GM18868 (cell line): ENCODE measurements around the gene TTC3.

ENCODE experiments used
- ATAC-seq: cut with Tn5 transposase; IDR thresholded peaks from one replicate; pipeline ENCODE4 v1.9.1; 2021; ENCODE audit warnings: mild to moderate bottlenecking, moderate library complexity; ENCODE audit not compliant: unreplicated experiment

Gene TTC3

DNA sequence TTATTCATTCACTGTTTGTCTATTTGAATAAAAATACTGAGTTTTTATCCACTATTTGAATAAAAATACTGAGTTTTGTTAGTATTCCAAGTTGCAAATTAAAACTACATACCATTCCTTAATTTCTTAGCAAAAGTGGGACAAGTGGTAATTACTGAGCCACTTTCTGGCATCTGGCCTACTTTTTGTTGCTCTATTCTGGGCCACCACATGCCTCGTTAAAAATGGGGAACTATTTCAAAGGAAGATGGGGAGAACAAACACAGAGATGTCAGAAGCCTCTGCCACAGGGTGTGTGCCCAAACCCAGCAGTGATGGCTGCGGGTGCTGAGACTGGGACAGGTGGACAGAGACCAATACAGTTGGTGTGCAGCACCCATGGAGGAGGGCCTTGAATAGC is 14.8 kb upstream of the TTC3 start:
- no peak for ATAC-seq

DNA sequence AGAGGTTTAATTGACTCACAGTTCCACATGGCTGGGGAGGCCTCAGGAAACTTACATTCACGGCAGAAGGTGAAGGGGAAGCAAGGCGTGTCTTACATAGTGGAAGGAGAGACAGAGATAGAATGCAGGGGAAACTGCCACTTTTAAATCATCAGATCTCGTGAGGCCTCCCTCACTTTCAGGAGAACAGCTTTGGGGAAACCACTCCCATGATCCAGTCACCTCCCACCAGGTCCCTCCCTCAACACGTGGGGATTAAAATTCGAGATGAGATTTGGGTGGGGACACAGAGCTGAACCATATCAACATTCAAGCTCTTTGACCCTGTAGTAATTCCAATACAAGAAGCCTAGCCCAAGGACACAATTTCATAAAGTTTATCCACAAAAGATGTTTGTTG is 13.9 kb upstream of the TTC3 start:
- no peak for ATAC-seq

DNA sequence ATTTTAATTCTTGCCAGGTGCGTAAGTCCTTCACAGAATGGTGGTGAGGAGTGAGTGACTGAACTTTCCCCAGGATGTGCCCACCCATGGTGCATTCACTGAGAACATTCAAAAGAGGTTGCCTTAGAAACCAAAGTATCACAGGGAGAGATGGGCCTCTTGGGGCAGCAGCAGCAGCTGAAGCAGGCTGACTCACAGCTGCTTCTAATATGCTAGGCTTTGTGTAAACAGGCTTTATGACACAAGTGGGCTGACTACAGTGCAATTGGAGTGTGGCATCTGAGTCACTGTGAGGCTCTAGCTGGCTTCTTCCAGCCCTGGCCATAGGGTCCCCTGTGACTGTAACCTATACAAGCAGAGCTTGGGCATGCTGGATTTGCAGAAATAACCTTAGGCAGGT is 12.8 kb upstream of the TTC3 start:
- peak; percentile 80 for ATAC-seq

DNA sequence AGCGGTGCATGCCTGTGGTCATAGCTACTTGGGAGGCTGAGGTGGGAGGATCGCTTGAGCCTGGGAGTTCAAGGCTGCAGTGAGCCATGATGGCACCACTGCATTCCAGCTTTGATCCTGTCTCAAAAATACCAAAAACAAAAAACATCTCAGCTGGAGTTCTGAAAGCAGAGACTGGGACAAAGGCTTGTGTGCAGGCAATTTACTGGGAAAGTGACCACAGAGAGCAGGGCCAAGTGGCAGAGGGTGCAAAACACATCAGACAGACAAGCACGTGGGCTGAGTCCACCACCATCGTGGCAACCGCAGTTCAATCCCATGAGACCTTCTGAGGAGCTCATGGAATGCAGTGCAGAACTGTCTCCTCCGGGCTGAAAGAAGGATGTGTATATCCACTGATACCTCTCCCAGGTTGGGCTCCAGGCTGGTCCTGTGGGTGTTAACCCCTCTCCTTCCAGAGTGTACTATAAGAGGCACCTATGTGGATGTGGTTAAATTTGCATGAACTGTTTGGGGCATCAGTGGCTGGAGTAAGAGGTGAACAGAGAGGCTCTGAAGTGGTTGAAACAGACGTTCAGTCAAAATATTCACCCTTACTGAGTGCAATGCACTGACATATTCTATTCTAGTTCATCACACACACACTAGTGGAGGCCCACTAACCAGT is 11.0 kb upstream of the TTC3 start:
- ATAC-seq = no peak

DNA sequence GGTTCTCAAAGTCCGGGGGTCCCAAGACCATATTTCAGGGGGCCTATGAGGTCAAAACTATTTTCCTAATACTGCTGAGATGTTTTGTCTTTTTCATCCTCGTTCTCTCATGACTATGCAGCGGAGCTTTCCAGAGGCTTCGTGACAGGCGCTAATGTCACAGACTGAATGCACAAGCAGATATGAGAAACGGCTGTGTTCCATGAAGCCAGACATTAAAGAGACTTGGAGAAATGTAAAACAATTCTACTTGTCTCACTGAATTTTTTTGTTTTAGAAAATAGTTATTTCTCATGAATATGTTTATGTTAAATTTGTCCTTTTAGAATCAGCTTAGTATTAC is 10.5 kb upstream of the TTC3 start:
- ATAC-seq = no peak

DNA sequence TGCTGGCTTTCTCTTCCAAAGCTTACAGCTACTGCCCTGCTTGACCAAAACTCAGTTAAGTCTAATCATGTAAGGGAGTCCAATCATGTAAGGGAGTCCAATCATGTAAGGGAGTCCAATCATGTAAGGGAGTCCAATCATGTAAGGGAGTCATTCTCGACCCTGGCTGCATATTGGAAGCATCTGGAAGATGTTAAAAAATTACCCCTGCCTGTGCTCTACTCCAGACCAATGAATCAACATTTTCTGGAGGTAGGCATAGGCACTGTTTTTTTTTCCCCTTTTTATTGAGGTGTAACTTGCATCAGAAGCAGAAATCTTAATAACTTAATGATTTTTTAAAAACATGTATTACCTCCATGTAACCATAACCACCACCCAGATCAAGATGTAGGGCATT is 9.6 kb upstream of the TTC3 start:
- no peak for ATAC-seq

DNA sequence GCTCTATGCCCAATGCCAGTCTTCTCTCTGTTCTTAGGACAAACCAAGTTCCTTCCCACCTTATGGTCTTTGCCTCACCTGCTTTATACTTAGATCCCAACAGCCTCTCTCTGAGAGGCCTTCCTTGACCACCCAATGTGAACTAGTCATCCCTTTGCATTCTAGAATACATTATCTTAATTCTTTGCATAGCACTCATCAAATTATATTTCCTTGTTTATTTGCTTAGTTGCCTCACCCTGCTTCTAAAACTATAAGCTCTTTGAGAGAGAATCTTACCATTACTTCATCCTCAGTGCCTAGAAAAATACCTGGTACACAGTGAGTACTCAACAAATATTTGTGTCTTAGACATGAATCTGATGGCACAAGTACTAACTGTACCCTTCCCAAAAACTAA is 8.2 kb upstream of the TTC3 start:
- no peak for ATAC-seq

DNA sequence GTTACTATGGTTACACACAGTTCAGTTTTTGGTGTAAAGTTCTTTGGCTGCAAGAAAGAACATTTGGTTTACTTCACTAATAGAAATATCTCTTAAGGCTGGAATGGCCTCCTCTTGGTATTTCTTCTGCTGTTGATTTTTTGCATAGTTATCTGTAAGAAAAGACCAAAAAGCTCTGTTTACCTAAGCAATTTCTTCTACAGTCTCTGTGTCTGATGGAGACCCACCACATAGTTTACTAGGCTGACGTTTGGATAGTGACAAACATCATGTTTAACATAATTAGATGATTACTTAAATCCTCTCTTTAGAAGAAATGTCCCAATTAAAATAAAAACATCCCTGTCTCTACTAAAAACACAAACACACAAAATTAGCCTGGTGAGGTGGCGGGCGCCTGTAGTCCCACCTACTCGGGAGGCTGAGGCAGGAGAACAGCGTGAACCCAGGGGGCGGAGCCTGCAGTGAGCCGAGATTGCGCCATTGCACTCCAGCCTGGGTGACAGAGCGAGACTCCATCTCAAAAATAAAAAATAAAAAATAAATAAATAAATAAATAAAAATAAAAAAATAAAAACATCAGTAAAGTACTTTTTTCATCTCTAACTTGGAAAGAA is 7.4 kb upstream of the TTC3 start:
- ATAC-seq = no peak

DNA sequence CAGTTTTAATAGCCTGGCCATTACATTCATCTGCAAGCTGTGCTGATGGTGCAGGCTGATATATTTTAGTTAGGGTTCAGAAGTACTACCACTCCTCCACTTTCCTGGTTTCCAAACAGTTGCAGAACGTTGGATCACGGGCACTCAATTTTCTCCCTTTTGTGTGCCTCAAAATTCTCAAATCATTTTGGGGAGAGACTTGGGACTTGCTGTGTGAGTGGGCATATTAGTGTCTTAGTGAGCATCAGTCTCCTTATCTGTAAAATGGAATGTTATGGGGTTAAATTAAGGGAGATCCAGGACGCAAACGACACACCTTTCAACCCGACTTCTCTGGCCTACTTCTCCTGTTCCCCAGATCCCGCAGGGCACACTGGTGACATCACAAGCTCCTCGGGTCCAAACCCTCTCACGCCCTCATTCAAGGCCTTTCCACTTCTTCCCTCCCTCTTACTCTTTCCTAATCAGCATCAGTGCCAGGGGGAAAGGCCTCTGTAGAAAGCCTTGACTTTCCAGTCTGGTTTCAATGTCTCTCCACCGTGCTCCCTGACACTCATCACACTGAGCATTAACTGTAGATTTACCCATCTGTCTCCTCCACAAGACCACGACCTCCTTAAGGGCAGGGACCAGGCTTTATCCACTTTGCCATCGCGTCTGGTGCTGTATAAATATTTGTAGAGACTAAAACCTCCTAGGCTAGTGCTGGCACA is 1.3 kb upstream of the TTC3 start:
- no peak for ATAC-seq

DNA sequence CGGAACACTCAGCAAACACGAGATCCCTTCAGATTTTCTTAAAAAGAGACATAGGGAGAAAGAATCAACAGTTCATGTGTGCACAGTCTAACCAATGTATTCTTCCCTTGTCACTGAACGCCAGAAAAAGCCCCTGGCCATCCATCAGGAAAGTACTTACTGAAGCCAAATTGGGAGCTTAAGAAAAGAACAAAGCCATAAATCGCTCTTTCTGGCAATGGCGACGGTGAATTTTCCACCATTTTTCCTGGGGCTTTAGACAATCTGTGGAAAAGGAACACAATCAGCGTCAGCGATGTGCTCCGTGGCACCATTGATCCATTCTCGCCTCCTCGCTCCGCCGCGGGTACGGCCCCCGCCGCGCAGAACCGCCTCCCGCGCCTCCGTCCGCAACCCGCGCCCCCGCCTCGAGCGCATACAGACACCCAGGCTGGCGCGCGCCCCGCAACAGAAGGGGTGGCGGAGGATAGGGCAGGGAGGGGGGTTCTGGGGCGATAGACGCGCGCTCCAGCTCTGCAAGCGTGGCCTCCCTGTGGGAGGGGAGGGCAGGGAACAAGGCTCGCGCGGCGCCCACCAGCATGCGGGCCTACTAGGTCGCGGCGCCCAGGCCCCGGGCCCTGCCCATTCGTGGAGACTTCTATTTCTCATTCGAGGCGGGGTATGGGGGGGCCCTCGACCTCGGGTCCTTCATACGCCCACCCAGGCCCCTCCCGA is 623 bp upstream of the TTC3 start:
- peak; percentile 46 for ATAC-seq

DNA sequence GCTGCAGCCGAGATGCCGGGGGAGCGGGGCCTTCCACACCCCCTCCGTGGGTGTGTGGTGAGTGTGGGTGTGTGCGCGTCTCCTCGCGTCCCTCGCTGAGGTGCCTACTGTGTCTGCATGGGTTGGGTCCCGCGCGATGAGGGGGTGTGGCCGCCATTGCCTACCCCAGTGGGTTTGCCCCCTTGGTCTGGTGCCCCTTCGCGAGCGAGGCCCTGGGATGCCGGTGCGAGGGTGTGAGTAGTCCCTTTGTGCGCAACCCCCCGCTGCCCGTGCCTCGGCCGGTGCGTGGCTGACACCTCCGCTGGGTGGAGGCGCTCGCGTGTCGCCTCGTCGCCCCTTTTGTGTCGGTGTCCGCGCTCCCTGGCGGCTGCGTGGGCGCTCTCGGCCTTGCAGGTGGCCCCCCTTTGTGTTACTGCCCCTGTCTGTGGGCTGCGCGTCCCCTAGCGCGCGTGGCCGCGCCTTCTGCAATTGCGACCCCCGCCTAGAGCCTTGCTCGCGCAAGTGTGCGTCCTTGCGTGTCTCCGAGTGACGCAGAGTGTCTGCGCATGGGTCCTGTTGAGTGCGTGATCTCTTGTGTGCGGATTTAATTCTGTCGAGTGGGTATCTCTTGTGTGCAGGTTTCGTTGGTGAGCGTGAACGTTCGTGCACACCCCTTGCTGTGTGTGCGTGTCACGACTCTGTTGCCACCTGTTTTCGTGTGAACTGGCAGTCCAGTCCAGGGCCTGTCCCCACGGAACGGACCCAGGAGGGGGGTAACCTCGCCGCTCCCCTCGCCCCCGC is 553 bp downstream of the TTC3 start:
- ATAC-seq = peak; percentile 41

DNA sequence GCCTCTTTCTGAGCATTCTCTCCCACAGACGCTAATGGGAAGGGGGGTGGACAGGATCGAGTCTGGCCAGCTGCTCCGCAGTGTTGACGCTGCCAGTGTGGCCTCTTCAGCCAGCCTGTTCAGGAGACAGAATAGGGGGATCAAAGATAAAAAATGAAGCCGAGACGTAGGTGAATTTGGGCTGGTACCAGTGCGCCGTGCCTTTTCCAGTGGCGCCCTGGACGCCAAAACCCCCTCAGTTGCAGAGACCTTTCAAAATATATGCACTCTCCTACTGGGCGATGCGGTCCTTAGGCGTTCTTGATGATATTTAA is 1.1 kb downstream of the TTC3 start:
- ATAC-seq = no peak

DNA sequence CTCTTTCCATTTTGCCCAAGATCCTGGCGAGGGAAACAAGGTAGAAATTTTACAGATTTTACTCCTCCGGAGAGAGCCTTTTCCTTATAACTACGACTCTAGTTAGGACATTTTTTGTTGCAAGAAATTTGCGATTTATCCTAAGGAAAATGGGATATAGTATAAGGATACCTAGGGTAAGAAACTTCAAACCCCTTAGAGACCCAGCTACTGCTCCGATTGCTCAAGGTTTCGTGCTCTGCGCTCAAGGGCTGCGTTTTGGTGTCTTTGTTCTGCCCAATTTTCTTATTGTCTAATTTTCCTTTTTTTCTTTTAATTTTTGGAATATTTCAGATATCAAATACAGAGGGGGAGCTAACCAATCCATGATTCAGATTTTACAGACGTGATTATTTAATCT is 1.5 kb downstream of the TTC3 start:
- no peak for ATAC-seq

DNA sequence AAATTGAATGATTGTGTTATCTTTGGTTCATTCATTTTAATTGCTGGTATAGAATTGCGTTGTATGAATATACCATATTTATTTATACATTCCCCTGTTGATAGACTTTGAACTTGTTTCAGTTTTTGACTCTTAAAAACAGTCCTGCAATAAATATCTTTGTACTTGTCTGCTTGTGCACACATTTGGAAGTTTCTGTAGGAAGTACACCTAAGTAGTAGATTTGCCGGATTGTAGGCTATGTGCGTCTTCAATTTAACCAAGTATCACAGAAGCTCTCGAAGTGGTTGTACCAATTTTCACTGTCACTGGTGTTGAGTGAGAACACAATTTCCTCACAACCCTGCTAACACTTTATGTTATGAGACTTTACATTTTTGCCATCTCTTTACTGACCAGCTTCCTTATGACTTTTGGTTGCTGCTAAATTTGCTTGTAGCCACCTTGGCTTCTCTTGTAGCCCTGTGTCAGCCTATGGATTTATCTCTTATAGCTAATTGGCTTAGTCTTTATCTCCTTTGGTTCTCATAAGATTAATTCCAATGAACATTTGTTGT is 2.2 kb downstream of the TTC3 start:
- ATAC-seq = no peak

DNA sequence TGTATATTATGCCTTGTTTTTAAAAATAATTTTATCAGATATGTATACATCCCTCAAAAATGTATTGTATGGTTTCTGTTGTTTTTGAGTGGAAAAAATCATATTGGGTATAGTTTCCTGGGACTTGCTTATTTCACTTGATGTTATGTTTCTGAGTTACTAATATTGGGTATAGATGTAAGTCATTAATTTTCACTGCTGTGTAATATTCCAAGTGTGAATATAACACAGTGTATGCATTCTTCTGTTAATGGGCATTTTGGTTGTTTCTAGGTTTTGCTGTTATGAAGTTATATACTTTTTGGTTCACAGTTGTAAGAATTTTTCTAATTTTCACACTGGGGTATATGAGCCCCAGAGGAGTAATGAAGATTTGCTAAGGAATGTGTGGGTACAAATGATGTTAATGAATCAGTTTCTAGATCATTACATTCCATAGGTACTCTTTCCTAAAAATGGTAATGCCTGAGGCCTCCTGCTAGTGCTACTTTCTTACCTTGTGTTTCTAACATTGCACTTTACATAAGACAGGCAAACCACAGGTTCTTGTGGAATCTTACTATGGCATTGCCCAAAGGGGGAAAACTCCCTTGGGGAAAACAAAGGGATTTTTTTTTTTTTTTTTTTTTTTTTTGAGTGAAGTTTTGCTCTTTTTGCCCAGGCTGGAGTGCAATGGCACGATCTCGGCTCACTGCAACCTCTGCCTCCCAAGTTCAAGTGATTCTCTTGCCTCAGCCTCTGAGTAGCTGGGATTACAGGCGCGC is 3.2 kb downstream of the TTC3 start:
- ATAC-seq = no peak

DNA sequence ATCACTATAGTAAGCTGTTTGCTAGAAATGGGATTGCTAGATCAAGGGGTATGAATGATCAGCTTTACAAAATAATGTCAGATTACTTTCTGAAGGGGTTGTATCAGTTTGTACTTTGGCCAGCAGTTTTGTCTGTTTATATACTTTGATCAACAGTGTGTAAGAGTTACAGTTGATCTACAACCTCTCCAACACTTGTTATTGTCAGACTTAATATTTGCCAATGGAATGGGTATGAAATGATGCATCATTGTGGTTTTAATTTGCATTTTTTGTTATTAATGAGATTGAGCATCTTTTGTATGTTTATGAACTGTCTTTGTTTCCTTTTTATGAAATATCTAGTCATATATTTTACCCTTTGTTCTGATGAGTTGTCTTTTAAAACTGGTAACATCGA is 4.3 kb downstream of the TTC3 start:
- no peak for ATAC-seq

DNA sequence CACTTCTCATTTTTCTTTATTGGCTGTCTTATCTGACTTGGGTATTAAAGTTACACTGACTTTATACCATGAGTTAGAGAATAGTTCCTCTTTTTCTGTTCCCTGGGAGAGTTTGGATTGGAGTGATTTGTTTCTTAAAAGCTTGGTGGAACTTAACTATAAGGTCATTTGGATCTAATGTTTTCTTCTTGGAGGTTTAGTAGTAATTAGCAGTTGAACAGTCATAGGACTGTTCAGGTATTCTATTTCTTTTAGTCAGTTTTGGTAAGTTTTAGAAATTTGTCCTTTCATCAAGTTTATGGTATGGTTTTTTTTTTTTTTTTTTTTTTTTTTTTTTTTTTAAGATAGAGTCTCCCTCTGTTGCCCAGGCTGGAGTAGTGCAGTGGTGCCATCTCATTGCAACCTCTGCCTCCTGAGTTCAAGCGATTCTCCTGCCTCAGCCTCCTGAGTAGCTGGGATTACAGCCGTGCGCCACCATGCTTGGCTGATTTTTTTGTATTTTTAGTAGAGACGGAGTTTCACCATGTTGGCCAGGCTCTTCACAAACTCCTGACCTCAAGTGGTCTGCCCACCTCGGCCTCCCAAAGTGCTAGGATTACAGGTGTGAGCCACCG is 6.3 kb downstream of the TTC3 start:
- no peak for ATAC-seq

DNA sequence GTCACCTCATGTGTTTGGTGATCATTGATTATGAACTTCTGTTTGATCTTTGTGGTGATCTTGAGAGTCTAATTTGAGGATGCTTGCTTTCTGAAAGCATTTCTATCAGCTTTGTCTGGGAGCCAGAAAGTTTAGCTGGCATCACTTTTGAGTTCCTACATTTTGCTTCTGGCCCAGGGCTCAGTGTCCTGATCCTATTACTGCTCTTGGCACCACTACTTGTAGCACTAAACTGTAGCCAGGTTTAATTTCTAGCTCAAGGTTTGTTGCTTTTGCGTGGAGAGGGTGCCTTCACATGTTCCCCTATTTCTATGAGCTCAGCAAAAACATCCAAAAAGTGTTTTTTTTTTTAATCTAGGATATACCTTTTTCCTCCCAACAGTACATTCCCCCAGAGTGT is 9.3 kb downstream of the TTC3 start:
- no peak for ATAC-seq

DNA sequence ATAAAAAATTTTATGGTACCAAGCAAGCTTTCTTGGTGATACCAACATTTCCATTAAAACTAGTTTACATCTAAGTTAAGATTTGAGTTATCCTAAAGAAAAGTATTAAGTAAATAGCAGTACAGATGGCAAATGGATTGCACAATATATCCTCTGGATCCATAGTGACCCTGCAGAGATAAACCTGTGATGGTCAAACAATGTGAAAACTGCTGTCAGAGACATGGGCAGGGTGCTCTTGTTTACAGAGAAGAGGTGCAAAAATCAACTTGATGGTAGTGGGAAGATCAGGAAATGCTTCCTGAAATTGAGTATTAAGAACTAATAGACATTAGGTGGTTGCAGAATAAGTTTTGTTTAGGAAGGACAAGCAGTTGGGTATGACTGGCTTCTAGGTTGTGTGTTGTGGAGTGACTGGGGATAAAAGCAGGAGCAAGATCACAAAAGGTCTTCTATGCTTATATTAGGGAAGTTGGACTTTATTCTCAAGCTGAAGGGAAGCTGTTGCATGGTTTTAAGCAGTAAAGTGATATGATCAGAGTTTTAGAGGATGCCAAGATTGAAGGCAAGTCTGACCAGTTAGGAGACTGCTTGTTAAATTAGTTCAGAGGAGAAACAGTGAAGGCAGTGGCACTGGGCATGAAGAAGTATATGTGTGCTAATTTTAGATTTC is 9.9 kb downstream of the TTC3 start:
- no peak for ATAC-seq
